ENCODE measurements around the gene LBX1. TPM values are rescaled to one million over a fixed set of nuclear protein-coding genes. Genes with fewer than 3 reads are reported as not detected.

Gene LBX1
- total and polyA plus RNA-seq, 3 donors from 2014 or later = 0.12 TPM; not detected in 2

DNA sequence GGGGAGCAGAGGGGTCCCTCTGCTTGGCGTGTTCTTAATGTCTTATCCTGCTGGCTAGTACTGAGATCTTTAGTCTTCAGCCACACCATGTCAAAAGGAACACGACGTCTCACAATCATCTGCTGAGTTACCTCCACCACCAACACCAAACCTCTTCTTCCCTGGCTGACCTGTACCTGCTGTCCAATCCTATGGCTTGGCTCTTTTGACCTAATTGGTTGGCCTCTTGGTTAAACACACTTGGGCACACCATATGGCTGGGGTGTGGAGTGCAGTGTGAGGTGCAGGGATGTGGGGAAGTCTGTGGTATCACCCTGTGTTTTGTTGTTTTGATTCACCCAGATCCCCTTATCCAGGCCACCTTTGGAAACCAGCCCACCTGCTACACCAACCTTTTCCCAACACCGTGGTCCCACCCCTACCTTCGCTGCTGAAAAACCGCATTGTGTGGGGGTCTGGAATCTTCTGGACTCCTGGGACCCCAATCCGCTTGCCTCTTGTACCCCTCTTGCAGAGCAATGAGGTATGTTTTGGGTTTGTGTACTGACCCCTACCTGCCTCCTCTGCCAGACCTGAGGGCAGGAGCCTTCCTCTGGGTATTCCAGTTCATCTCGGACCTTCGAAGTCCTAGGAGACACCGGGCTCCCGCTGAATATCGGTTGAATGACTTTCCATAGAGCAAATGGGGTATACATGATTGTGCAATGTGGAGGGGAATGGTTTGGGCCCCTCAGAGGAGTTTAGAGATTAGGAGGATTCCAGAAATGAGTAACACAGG, 2.8 kb upstream of the LBX1 start:
- intact Hi-C loops (cut with DNase I; ENCODE audit: low total_unique reads) = no loop called here
- TF ChIP-seq, protein P1, sequence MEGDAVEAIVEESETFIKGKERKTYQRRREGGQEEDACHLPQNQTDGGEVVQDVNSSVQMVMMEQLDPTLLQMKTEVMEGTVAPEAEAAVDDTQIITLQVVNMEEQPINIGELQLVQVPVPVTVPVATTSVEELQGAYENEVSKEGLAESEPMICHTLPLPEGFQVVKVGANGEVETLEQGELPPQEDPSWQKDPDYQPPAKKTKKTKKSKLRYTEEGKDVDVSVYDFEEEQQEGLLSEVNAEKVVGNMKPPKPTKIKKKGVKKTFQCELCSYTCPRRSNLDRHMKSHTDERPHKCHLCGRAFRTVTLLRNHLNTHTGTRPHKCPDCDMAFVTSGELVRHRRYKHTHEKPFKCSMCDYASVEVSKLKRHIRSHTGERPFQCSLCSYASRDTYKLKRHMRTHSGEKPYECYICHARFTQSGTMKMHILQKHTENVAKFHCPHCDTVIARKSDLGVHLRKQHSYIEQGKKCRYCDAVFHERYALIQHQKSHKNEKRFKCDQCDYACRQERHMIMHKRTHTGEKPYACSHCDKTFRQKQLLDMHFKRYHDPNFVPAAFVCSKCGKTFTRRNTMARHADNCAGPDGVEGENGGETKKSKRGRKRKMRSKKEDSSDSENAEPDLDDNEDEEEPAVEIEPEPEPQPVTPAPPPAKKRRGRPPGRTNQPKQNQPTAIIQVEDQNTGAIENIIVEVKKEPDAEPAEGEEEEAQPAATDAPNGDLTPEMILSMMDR (IDR thresholded peaks at IDR 0.05) = no peak
- no peak for TF ChIP-seq POLR2A (IDR thresholded peaks at IDR 0.05)
- Histone ChIP-seq H3K27me3 (peaks cover 1% of the 10 kb centered on the region), H3K36me3 (ENCODE audit: low read depth, missing control alignments) (no peaks in the 10 kb centered on the region), H3K9me3 (no peaks in the 10 kb centered on the region), H3K4me3 (no peak overlapping the region), H3K4me1 (peaks cover 12% of the 10 kb centered on the region), H3K27ac (no peak overlapping the region)
- no peak for DNase-seq
- WGBS, 2 donors = 47 to 69% methylated on average over 12 of the region's 12 CpGs

DNA sequence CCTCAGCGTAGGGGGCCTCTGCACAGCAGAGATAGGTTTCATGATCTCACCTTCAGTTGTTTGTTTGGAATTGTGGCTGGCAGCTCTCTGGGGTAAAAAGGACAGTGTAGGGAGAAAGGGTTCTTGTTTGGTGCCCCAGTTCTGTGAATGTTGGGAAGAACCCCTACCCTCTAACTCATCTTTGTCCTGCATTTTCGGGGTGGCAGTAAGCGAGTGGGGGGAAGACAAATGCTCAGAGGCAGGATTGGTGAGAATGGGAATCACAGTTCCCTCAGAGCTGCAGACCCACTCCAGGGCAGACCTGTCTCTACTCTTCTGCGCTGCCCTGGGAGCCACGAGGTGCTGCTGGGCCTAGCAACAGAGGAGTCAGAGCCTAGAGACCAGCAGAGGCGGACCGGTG, 1.8 kb upstream of the LBX1 start:
- peaks cover 10% of the 10 kb centered on the region for H3K27me3 ChIP-seq

DNA sequence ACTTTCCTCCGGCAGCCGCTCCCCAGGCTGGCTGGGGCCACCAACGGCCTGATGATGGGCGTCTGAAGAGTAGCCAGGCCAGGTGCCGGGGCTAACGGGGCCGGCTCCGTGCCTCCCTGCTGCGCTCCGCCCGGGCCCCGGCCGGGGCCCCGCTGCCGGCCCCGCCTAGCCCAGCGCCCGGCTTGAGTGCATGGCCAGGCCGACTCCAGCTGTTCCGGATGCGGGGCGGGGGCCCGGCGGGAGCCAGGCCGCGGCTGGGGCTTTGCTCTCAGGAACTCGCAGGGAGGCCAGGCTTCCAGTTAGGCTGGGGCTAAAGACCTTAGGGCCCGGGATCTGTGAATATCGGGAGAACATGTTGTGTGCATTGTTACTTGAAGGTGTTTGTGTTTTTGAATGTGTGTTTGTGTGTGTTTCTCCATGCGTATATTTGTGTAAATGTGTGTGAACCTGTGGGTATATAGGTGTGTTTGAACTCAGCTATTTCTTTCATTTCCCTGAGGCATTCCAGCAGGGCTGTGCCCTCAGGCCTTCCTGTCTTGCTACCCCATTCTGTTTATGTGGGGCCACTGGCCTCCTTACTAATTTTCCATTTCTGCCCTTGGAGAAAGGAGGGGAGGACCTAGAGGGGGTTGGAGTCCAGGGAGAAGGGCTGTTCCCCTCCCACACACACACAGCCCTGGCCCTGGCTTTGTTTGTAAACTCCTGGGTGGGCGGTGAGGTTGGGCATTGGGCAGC, 1.1 kb upstream of the LBX1 start:
- no peak for DNase-seq
- Histone ChIP-seq H3K27ac (no peak overlapping the region), H3K4me1 (peaks cover 16% of the 10 kb centered on the region), H3K9me3 (no peaks in the 10 kb centered on the region), H3K36me3 (ENCODE audit: low read depth, missing control alignments) (no peaks in the 10 kb centered on the region), H3K4me3 (no peak overlapping the region), H3K27me3 (peaks cover 10% of the 10 kb centered on the region)
- no peak for TF ChIP-seq POLR2A (IDR thresholded peaks at IDR 0.05)
- TF ChIP-seq, protein P1 (IDR thresholded peaks at IDR 0.05) = no peak
- intact Hi-C loops (cut with DNase I; ENCODE audit: low total_unique reads) = no loop called here
- 12 to 25% methylated on average over 7 to 20 of the region's 31 CpGs for WGBS, 2 donors

More for the DNA sequence above, 1.8 kb upstream of the LBX1 start:
- Histone ChIP-seq H3K9me3 (no peaks in the 10 kb centered on the region), H3K36me3 (ENCODE audit: low read depth, missing control alignments) (no peaks in the 10 kb centered on the region), H3K27ac (no peak overlapping the region), H3K4me1 (peaks cover 16% of the 10 kb centered on the region), H3K4me3 (no peak overlapping the region)
- 71 to 84% methylated on average over 7 of the region's 7 CpGs for WGBS, 2 donors
- no peak for TF ChIP-seq POLR2A (IDR thresholded peaks at IDR 0.05)
- TF ChIP-seq, protein P1 (IDR thresholded peaks at IDR 0.05) = no peak
- intact Hi-C loops (cut with DNase I; ENCODE audit: low total_unique reads) = no loop called here
- DNase-seq = no peak

DNA sequence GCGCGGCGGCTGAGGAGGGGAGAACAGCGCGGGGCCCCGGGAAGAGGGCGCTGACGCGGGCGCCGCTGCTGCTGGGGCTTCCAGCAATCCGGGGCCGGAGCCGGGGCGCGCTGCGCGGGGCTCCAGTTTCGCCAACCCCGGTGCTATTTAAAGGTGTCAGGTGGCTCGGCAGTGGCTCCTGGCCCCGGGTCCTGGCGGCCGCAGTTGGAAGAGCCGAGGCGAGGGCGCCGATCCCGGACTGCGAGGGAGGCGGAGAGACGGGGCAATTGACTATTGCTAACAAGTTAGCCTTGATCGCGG, 347 bp downstream of the LBX1 start:
- Histone ChIP-seq H3K27me3 (peaks cover 10% of the 10 kb centered on the region), H3K4me1 (peaks cover 16% of the 10 kb centered on the region), H3K27ac (no peak overlapping the region), H3K36me3 (ENCODE audit: low read depth, missing control alignments) (no peaks in the 10 kb centered on the region), H3K9me3 (no peaks in the 10 kb centered on the region), H3K4me3 (no peak overlapping the region)
- intact Hi-C loops (cut with DNase I; ENCODE audit: low total_unique reads) = no loop called here
- TF ChIP-seq POLR2A (IDR thresholded peaks at IDR 0.05) = no peak
- TF ChIP-seq, protein P1 (IDR thresholded peaks at IDR 0.05) = no peak
- no peak for DNase-seq
- 0 to 1% methylated on average over 7 to 34 of the region's 34 CpGs for WGBS, 2 donors
